ENCODE data around the gene TAS1R3. TPM values are rescaled to one million over a fixed set of nuclear protein-coding genes. Genes with fewer than 3 reads are reported as not detected.

The TAS1R3 gene
- total RNA-seq, 4 donors from 2014 or later, result 0.38 to 1.4 (median 0.79) TPM

DNA sequence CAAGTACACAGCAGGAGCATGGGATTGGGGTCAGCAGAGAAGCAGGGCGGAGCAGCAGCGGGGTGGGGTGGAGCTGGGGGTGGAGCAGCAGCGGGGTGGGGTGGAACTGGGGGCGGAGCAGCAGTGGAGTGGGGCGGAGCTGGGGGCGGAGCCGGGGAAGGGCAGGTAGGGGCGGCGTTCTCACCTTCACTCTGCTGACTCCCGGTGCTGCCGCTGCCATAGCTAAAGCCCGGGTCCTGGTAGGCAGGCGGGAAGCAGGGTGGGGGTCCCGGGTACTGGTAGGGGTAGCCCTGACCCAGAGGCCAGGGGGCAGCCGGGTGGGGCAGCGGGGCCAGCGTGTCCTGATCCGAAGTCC, 6.7 kb downstream of the TAS1R3 start:
- TF ChIP-seq POLR2A (IDR thresholded peaks at IDR 0.05), result no peak
- TF ChIP-seq, protein P1, sequence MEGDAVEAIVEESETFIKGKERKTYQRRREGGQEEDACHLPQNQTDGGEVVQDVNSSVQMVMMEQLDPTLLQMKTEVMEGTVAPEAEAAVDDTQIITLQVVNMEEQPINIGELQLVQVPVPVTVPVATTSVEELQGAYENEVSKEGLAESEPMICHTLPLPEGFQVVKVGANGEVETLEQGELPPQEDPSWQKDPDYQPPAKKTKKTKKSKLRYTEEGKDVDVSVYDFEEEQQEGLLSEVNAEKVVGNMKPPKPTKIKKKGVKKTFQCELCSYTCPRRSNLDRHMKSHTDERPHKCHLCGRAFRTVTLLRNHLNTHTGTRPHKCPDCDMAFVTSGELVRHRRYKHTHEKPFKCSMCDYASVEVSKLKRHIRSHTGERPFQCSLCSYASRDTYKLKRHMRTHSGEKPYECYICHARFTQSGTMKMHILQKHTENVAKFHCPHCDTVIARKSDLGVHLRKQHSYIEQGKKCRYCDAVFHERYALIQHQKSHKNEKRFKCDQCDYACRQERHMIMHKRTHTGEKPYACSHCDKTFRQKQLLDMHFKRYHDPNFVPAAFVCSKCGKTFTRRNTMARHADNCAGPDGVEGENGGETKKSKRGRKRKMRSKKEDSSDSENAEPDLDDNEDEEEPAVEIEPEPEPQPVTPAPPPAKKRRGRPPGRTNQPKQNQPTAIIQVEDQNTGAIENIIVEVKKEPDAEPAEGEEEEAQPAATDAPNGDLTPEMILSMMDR (IDR thresholded peaks at IDR 0.05), result no peak
- intact Hi-C loops (cut with DNase I; ENCODE audit: low total_unique reads), result no loop called here
- no peak overlapping the region for H3K4me3 ChIP-seq (ENCODE audit: low read depth, poor library complexity, severe bottlenecking)
- 81 to 86% methylated on average over 17 to 18 of the region's 18 CpGs for WGBS, 2 donors
- no peak for DNase-seq (ENCODE audit: low spot score in 2 of 2)

DNA sequence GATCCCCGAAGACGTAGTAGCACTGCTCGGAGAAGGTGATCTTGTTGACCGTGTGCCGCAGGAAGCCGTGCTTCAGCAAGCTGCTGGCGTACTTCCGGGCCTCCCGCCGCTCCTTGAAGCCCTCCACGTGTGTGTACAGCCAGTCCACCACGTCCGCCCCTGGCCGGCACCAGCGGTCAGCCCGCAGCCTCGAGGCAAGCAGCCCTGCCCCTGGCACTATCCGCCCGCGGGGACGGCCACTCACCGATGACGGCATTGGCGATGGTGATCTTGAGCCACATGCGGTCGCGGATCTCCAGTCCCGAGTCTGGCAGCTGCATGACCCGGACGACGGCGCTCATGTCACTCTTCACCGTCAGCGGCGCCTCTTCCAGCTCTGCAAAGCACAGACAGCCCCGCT, 7.2 kb downstream of the TAS1R3 start:
- H3K4me3 ChIP-seq (ENCODE audit: low read depth, poor library complexity, severe bottlenecking), result no peak overlapping the region
- no peak for DNase-seq (ENCODE audit: low spot score in 2 of 2)
- WGBS, 2 donors, result 93 to 95% methylated on average over 36 of the region's 36 CpGs
- intact Hi-C loops (cut with DNase I; ENCODE audit: low total_unique reads), result no loop called here
- no peak for TF ChIP-seq POLR2A (IDR thresholded peaks at IDR 0.05)
- TF ChIP-seq, protein P1 (IDR thresholded peaks at IDR 0.05), result no peak

DNA sequence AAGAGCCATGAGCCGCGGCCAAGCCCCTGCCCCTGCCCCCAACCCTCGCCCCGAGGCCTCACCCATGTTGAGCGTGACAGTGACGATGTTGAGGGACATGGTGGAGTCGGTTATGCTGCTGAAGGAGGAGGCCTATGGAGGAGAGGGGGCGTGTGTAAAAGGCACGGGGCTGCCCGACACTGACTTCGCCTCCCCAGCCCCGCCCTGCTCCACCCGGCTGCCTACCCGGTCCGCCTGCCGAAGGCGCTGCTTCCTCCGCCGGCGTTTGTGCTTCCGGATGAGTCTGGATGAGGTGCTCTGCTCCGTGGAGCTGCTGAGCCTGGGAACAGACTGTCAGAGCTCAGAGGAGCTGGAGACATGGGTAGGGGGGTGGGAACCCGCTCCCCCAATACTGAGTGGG, 9.1 kb downstream of the TAS1R3 start:
- 77 to 84% methylated on average over 23 of the region's 23 CpGs for WGBS, 2 donors
- no peak for DNase-seq (ENCODE audit: low spot score in 2 of 2)
- intact Hi-C loops (cut with DNase I; ENCODE audit: low total_unique reads), result no loop called here
- TF ChIP-seq, protein P1 (IDR thresholded peaks at IDR 0.05), result no peak
- no peak for TF ChIP-seq POLR2A (IDR thresholded peaks at IDR 0.05)
- H3K4me3 ChIP-seq (ENCODE audit: low read depth, poor library complexity, severe bottlenecking), result no peak overlapping the region

DNA sequence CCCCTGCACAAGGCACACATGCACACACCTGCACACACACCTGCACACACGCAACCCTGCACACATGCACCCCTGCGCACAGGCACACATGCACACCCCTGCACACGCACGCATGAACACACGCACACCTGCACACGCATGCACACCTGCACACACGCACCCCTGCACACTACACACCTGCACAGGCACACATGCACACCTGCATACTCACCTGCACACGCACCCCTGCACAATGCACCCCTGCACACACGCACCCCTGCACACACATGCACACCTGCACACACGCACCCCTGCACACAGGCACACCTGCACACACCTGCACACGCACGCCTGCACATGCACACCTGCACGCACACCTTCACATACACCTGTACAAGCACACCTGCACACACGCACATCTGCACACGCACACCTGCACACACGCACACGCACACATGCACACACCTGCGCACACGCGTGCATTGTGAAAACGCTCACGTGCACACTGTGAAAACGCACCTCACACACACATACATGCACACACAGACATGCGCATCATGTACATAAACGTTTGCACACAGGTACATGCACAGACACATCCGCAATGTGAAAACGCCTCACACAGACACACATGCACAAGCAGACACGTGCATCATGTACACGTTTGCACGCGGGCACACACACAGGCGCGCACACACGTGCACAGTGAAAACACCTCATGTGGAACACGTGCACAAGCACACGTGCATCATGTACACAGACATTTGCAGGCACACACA, 9.9 kb downstream of the TAS1R3 start:
- no peak for DNase-seq (ENCODE audit: low spot score in 2 of 2)
- intact Hi-C loops (cut with DNase I; ENCODE audit: low total_unique reads), result no loop called here
- WGBS, 2 donors, result 91% methylated on average over 34 to 36 of the region's 36 CpGs
- TF ChIP-seq, protein P1 (IDR thresholded peaks at IDR 0.05), result no peak
- TF ChIP-seq POLR2A (IDR thresholded peaks at IDR 0.05), result no peak
- no peak overlapping the region for H3K4me3 ChIP-seq (ENCODE audit: low read depth, poor library complexity, severe bottlenecking)

DNA sequence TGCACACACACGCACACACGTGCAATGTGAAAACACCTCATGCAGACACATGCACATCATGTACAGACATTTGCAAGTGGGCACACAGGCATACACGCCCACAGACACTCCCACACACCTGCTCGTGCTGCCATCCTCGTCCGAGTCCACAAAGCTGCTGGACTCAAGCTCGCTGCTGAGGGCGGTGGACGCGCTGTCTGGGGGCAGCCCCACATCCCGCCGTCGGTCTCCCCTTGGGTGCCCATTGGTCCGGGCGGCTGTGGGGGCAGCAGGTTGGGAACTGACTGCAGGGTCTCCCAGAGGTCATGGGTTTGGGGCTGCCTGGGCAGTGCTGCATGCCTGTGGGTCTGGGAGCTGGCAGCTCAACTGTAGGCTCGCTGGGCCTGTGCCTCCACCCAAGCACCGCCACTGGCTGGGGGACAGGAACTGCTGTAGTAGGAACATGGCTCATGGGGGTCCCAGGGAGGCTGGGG, 10.5 kb downstream of the TAS1R3 start:
- TF ChIP-seq, protein P1 (IDR thresholded peaks at IDR 0.05), result no peak
- TF ChIP-seq POLR2A (IDR thresholded peaks at IDR 0.05), result no peak
- intact Hi-C loops (cut with DNase I; ENCODE audit: low total_unique reads), result no loop called here
- H3K4me3 ChIP-seq (ENCODE audit: low read depth, poor library complexity, severe bottlenecking), result no peak overlapping the region
- 92 to 96% methylated on average over 16 to 17 of the region's 17 CpGs for WGBS, 2 donors
- DNase-seq (ENCODE audit: low spot score in 2 of 2), result no peak

All from lower leg skin (tissue), 4 donors.